H1 (cell line): Measurements from ENCODE around the gene IL1RAPL1. TPM values are rescaled to one million over a fixed set of nuclear protein-coding genes. Genes with fewer than 3 reads are reported as not detected.

ENCODE experiments used
- CTCF ChIA-PET: fragments of 300-600 bp; sonication (Branson Sonifier 250); formaldehyde crosslinking; loops from one replicate; lab custom pipeline; 2021; ENCODE audit not compliant: partially characterized antibody; lab: Charles Lee
- POLR2A ChIA-PET: fragments of 300-600 bp; sonication (Branson Sonifier 250); formaldehyde crosslinking; loops from one replicate; lab custom pipeline; 2021; ENCODE audit warnings: inconsistent platforms; ENCODE audit not compliant: partially characterized antibody; lab: Charles Lee
- DNase-seq, 2 experiments: peaks; one replicate each; pipeline versions ENCODE4 v3.0.0 to v3.0.0-alpha.2; 2010 to 2022; ENCODE audit warnings: low spot score in 2 of 2, low read depth in 1 of 2, mixed read lengths in 1 of 2
- FAIRE-seq: peaks from 2 replicates; lab custom pipeline; 2011; peaks lifted over from hg19 to GRCh38; lab: Jason Lieb, UNC
- H2AFZ ChIP-seq: 2 replicates; pipeline ENCODE4 v1.8.1; 2012; ENCODE audit warnings: low read length, inconsistent platforms
- H2AK5ac ChIP-seq: 2 replicates; pipeline ENCODE4 v1.6.1; 2013; ENCODE audit warnings: low read depth, low read length
- H2BK120ac ChIP-seq: replicated peaks from 2 replicates; pipeline ENCODE3; 2013; ENCODE audit warnings: low read depth, low read length, inconsistent platforms
- H2BK12ac ChIP-seq: 2 replicates; pipeline ENCODE4 v1.6.1; 2013; ENCODE audit warnings: low read depth, low read length
- H2BK15ac ChIP-seq: 2 replicates; pipeline ENCODE4 v1.6.1; 2013; ENCODE audit warnings: low read length
- H2BK20ac ChIP-seq: 2 replicates; pipeline ENCODE4 v1.6.1; 2013; ENCODE audit warnings: low read length
- H2BK5ac ChIP-seq: 2 replicates; pipeline ENCODE4 v1.6.1; 2013; ENCODE audit warnings: low read depth, low read length
- H3K14ac ChIP-seq: 2 replicates; pipeline ENCODE4 v1.6.1; 2013; ENCODE audit warnings: inconsistent platforms; ENCODE audit not compliant: insufficient read length
- H3K18ac ChIP-seq: 2 replicates; pipeline ENCODE4 v1.6.1; 2013; ENCODE audit warnings: low read length; ENCODE audit errors: extremely low read depth
- H3K23ac ChIP-seq: 2 replicates; pipeline ENCODE4 v1.6.1; 2013; ENCODE audit warnings: inconsistent platforms; ENCODE audit not compliant: insufficient read length
- H3K23me2 ChIP-seq: 2 replicates; pipeline ENCODE4 v1.6.1; 2013; ENCODE audit warnings: low read depth, low read length
- H3K27ac ChIP-seq: 2 replicates; pipeline ENCODE4 v1.6.1; 2011; ENCODE audit warnings: low read depth, low read length, inconsistent platforms
- H3K27me3 ChIP-seq, 4 experiments: replicated peaks in 1 of 4; 1 replicate in 1 of 4; 2 replicates in 3 of 4; pipeline versions ENCODE4 v1.6.1 to v1.8.1; 2011 to 2013; ENCODE audit warnings: low read length in 3 of 4, mild to moderate bottlenecking in 3 of 4, inconsistent platforms in 2 of 4, mixed read lengths in 2 of 4, moderate library complexity in 1 of 4; ENCODE audit not compliant: control insufficient read depth in 3 of 4, insufficient read depth in 3 of 4; ENCODE audit errors: extremely low read depth in 1 of 4
- H3K36me3 ChIP-seq, 4 experiments: 2 replicates each; pipeline versions ENCODE4 v1.6.1 to v1.8.1; 2011 to 2013; ENCODE audit warnings: mild to moderate bottlenecking in 4 of 4, low read length in 3 of 4, moderate library complexity in 2 of 4, control low read depth in 1 of 4, inconsistent platforms in 1 of 4; ENCODE audit not compliant: insufficient read depth in 4 of 4, control insufficient read depth in 2 of 4
- H3K4ac ChIP-seq: replicated peaks from 2 replicates; pipeline ENCODE3; 2013; ENCODE audit warnings: low read length, low read depth, mixed read lengths, inconsistent platforms; ENCODE audit not compliant: insufficient read length
- H3K4me1 ChIP-seq, 4 experiments: replicated peaks in 1 of 4; 1 replicate in 1 of 4; 2 replicates in 3 of 4; pipeline versions ENCODE4 v1.6.1 to v1.8.1; 2011 to 2013; ENCODE audit warnings: low read length in 3 of 4, inconsistent platforms in 2 of 4, mixed read lengths in 1 of 4; ENCODE audit not compliant: insufficient read depth in 4 of 4, control insufficient read depth in 3 of 4
- H3K4me2 ChIP-seq, 2 experiments: 2 replicates each; pipeline versions ENCODE4 v1.6.1 to v1.8.1; 2011 to 2013; ENCODE audit warnings: low read depth in 2 of 2, low read length in 2 of 2, control low read depth in 1 of 2, inconsistent platforms in 1 of 2, mild to moderate bottlenecking in 1 of 2; ENCODE audit not compliant: insufficient read depth in 1 of 2
- H3K4me3 ChIP-seq, 4 experiments: fragments of 200-600, 300-600 bp in 1 of 4; sonication (generic), shearing (Covaris generic), sonication (Bioruptor Twin) in 1 of 4; 2 replicates each; pipeline versions ENCODE4 v1.5.1 to v1.8.1; 2011 to 2016; ENCODE audit warnings: low read length in 4 of 4, low read depth in 3 of 4, control low read depth in 2 of 4, inconsistent platforms in 2 of 4, mild to moderate bottlenecking in 2 of 4, mixed read lengths in 1 of 4, moderate library complexity in 1 of 4; ENCODE audit not compliant: insufficient read depth in 2 of 4; ENCODE audit errors: extremely low read depth in 1 of 4
- H3K56ac ChIP-seq: replicated peaks from 2 replicates; pipeline ENCODE3; 2013; ENCODE audit warnings: low read depth, mild to moderate bottlenecking, mixed read lengths, low read length, inconsistent platforms; ENCODE audit not compliant: insufficient read length
- H3K79me1 ChIP-seq: 2 replicates; pipeline ENCODE4 v1.6.1; 2013; ENCODE audit warnings: low read depth, low read length, control low read depth
- H3K79me2 ChIP-seq, 2 experiments: 2 replicates each; pipeline versions ENCODE4 v1.6.1 to v1.8.1; 2012 to 2013; ENCODE audit warnings: low read length in 2 of 2, mild to moderate bottlenecking in 2 of 2, inconsistent platforms in 1 of 2; ENCODE audit not compliant: insufficient read depth in 2 of 2, control insufficient read depth in 1 of 2
- H3K9ac ChIP-seq, 4 experiments: replicated peaks in 1 of 4; 1 replicate in 1 of 4; 2 replicates in 3 of 4; pipeline versions ENCODE4 v1.6.1 to v1.8.1; 2011 to 2013; ENCODE audit warnings: low read depth in 3 of 4, low read length in 3 of 4, control low read depth in 2 of 4, mild to moderate bottlenecking in 2 of 4, moderate library complexity in 2 of 4, inconsistent platforms in 1 of 4; ENCODE audit errors: extremely low read depth in 1 of 4
- H3K9me3 ChIP-seq, 2 experiments: 2 replicates each; pipeline versions ENCODE4 v1.6.1 to v1.8.1; 2012 to 2013; ENCODE audit warnings: mild to moderate bottlenecking in 2 of 2, moderate library complexity in 2 of 2, control low read depth in 1 of 2, inconsistent platforms in 1 of 2, low read depth in 1 of 2, low read length in 1 of 2, mixed read lengths in 1 of 2; ENCODE audit not compliant: insufficient read depth in 2 of 2
- H4K20me1 ChIP-seq, 2 experiments: replicated peaks in 1 of 2; 2 replicates each; pipeline versions ENCODE3 to v1.8.1; 2011 to 2013; ENCODE audit warnings: inconsistent platforms in 2 of 2, low read length in 2 of 2, mild to moderate bottlenecking in 1 of 2; ENCODE audit not compliant: insufficient read depth in 2 of 2, control insufficient read depth in 1 of 2
- H4K5ac ChIP-seq: 2 replicates; pipeline ENCODE4 v1.6.1; 2013; ENCODE audit warnings: low read length, low read depth, mixed read lengths, inconsistent platforms; ENCODE audit not compliant: insufficient read length
- H4K8ac ChIP-seq: 2 replicates; pipeline ENCODE4 v1.8.0; 2013; ENCODE audit warnings: mild to moderate bottlenecking, moderate library complexity, low read length, inconsistent platforms; ENCODE audit not compliant: insufficient read depth; ENCODE audit errors: extremely low read depth
- H4K91ac ChIP-seq: replicated peaks from 2 replicates; pipeline ENCODE3; 2013; ENCODE audit warnings: low read length, mixed read lengths, inconsistent platforms; ENCODE audit not compliant: insufficient read length
- BCL11A ChIP-seq, 2 experiments: IDR thresholded peaks; one replicate each; pipeline ENCODE4 v1.6.1; 2011; ENCODE audit warnings: low read depth in 2 of 2, low read length in 2 of 2, mild to moderate bottlenecking in 2 of 2
- CREB1 ChIP-seq: IDR thresholded peaks from 2 replicates; pipeline ENCODE4 v1.6.1; 2012; ENCODE audit warnings: inconsistent platforms
- EGR1 ChIP-seq: IDR thresholded peaks from 2 replicates; pipeline ENCODE4 v1.6.1; 2011; ENCODE audit warnings: low read depth, low read length, borderline replicate concordance
- POU5F1 ChIP-seq: IDR thresholded peaks from 2 replicates; pipeline ENCODE4 v1.6.1; 2011; ENCODE audit warnings: low read depth, mild to moderate bottlenecking, low read length, moderate library complexity
- RNF2 ChIP-seq: fragments of 200-900, 300-1000 bp; sonication (generic); IDR thresholded peaks from 2 replicates; pipeline ENCODE4 v1.7.1; 2016; ENCODE audit warnings: borderline replicate concordance, low read depth, mild to moderate bottlenecking, antibody characterized with exemption, low read length; ENCODE audit not compliant: poor library complexity, severe bottlenecking; ENCODE audit errors: missing control alignments
- SP2 ChIP-seq: IDR thresholded peaks from 2 replicates; pipeline ENCODE4 v1.6.1; 2012; ENCODE audit warnings: mild to moderate bottlenecking, low read length, inconsistent platforms
- polyA plus RNA-seq, 7 experiments: library from polyadenylated mRNA; depleted of rRNA in 3 of 7; stranded (reverse) in 5 of 7; unstranded in 2 of 7; fragments of >200 nt in 5 of 7; fragments of 200-250 nt in 2 of 7; gene quantifications; 1 replicate in 5 of 7; 2 replicates in 1 of 7; 4 replicates in 1 of 7; pipeline versions ENCODE4 v1.2.1 to v1.2.3, GENCODE V29; 2011 to 2013; ENCODE audit warnings: missing spikeins in 2 of 7, mixed read lengths in 2 of 7
- total RNA-seq: library from RNA; stranded (reverse); fragmentation: NEBNext Ultra II Directional; extraction: Animal tissue kit (Norgen Biotek cat#: 25700); gene quantifications from 2 replicates; pipeline ENCODE4 v1.2.1, GENCODE V29; 2021
- TF ChIP-seq, protein P1 (sequence below): IDR thresholded peaks from 2 replicates; pipeline ENCODE4 v1.6.1; 2012; ENCODE audit warnings: inconsistent platforms
- TF ChIP-seq, protein P2 (sequence below), 3 experiments: IDR thresholded peaks; 1 replicate in 2 of 3; 2 replicates in 1 of 3; pipeline versions ENCODE4 v1.5.1 to v1.6.1; 2011; ENCODE audit warnings: low read length in 3 of 3, mild to moderate bottlenecking in 3 of 3, inconsistent platforms in 2 of 3, low read depth in 1 of 3, moderate library complexity in 1 of 3; ENCODE audit not compliant: insufficient read depth in 1 of 3; ENCODE audit errors: control extremely low read depth in 1 of 3

Gene IL1RAPL1
- total and polyA plus RNA-seq, 2 of the 8 experiments (the other 6 are each of a cell fraction or from before 2014, with no cell fraction given), result 0.11 to 0.35 TPM

- Histone ChIP-seq H2BK20ac (no peak overlapping the region), H3K56ac (no peak overlapping the region), H2BK5ac (no peak overlapping the region), H3K36me3 (no peaks in the 10 kb centered on the region), H3K4me3 (no peak overlapping the region), H3K9ac (no peak overlapping the region), H3K79me2 (no peaks in the 10 kb centered on the region), H3K23me2 (no peaks in the 10 kb centered on the region), H4K8ac (no peak overlapping the region)
- no peak for DNase-seq
- TF ChIP-seq EGR1 (no peak), RNF2 (no peak), CREB1 (no peak), BCL11A (IDR thresholded peaks at IDR 0.05; ENCODE audit: low read depth in 2 of 2, low read length in 2 of 2) (no peak), POU5F1 (no peak), SP2 (no peak)
- TF ChIP-seq, protein P1, sequence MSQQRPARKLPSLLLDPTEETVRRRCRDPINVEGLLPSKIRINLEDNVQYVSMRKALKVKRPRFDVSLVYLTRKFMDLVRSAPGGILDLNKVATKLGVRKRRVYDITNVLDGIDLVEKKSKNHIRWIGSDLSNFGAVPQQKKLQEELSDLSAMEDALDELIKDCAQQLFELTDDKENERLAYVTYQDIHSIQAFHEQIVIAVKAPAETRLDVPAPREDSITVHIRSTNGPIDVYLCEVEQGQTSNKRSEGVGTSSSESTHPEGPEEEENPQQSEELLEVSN, result no peak
- TF ChIP-seq, protein P2, sequence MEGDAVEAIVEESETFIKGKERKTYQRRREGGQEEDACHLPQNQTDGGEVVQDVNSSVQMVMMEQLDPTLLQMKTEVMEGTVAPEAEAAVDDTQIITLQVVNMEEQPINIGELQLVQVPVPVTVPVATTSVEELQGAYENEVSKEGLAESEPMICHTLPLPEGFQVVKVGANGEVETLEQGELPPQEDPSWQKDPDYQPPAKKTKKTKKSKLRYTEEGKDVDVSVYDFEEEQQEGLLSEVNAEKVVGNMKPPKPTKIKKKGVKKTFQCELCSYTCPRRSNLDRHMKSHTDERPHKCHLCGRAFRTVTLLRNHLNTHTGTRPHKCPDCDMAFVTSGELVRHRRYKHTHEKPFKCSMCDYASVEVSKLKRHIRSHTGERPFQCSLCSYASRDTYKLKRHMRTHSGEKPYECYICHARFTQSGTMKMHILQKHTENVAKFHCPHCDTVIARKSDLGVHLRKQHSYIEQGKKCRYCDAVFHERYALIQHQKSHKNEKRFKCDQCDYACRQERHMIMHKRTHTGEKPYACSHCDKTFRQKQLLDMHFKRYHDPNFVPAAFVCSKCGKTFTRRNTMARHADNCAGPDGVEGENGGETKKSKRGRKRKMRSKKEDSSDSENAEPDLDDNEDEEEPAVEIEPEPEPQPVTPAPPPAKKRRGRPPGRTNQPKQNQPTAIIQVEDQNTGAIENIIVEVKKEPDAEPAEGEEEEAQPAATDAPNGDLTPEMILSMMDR (IDR thresholded peaks at IDR 0.05; ENCODE audit: control extremely low read depth in 1 of 3, insufficient read depth in 1 of 3, low read depth in 1 of 3, low read length in 3 of 3), result no peak
- TF ChIP-seq, all 59 proteins: peak for 0
- no peaks in the 10 kb centered on the region for H3K4me1 ChIP-seq
- FAIRE-seq, result no peak
- CTCF ChIA-PET, result no interaction called here
- H2BK120ac ChIP-seq, result no peak overlapping the region
- no peak overlapping the region for H3K4me2 ChIP-seq
- no peak overlapping the region for H3K23ac ChIP-seq
- H2AK5ac ChIP-seq, result no peak overlapping the region
- POLR2A ChIA-PET, result no interaction called here
- H4K5ac ChIP-seq, result no peak overlapping the region
- no peak overlapping the region for H2BK15ac ChIP-seq
- no peak overlapping the region for H3K4ac ChIP-seq
- no peak overlapping the region for H4K91ac ChIP-seq
- H3K27ac ChIP-seq, result no peak overlapping the region
- H3K18ac ChIP-seq, result no peak overlapping the region
- H3K14ac ChIP-seq, result no peak overlapping the region
- no peak overlapping the region for H2AFZ ChIP-seq
- H3K79me1 ChIP-seq, result no peaks in the 10 kb centered on the region
- H2BK12ac ChIP-seq, result no peak overlapping the region
- H3K27me3 ChIP-seq, result no peaks in the 10 kb centered on the region
- H4K20me1 ChIP-seq, result no peaks in the 10 kb centered on the region
- no peaks in the 10 kb centered on the region for H3K9me3 ChIP-seq
Measured at GRCh38 chrX:29275928-29276327, 688.7 kb downstream of the IL1RAPL1 start.
